ENCODE data around the gene PNPLA6.

Gene PNPLA6

DNA sequence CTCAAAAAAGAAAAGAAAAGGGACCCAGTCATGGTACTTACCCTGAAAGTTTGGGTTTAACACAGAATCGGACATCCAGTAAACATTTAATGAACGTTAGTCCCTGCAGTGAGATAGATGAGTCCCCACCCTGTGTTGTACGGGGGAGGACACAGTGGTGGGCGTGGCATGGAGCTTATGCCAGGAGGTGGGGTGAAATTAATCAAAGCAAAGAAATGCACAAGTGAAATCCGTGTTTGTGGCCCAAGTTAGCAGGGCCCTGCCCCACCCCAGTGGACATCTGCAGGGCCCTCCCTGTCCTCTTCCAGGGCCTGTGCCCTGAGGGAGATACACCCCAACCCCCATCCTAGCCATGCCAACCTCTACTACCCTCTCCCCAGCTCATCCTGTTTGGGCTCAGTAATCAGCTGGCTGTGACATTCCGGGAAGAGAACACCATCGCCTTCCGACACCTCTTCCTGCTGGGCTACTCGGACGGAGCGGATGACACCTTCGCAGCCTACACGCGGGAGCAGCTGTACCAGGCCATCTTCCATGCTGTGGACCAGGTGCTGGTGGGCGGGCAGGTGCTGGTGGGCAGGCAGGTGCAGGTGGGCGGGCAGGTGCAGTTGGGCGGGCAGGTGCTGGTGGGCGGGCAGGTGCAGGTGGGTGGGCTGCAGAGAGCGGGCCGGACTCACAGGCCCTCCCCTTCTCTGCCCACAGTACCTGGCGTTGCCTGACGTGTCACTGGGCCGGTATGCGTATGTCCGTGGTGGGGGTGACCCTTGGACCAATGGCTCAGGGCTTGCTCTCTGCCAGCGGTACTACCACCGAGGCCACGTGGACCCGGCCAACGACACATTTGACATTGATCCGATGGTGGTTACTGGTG, 9.2 kb upstream of the PNPLA6 start:
- no peak overlapping the region for H3K4me3 ChIP-seq (replicated peaks; ENCODE audit: low read depth, low read length)
- no peak for DNase-seq (ENCODE audit: low read depth)
- TF ChIP-seq, protein P1, sequence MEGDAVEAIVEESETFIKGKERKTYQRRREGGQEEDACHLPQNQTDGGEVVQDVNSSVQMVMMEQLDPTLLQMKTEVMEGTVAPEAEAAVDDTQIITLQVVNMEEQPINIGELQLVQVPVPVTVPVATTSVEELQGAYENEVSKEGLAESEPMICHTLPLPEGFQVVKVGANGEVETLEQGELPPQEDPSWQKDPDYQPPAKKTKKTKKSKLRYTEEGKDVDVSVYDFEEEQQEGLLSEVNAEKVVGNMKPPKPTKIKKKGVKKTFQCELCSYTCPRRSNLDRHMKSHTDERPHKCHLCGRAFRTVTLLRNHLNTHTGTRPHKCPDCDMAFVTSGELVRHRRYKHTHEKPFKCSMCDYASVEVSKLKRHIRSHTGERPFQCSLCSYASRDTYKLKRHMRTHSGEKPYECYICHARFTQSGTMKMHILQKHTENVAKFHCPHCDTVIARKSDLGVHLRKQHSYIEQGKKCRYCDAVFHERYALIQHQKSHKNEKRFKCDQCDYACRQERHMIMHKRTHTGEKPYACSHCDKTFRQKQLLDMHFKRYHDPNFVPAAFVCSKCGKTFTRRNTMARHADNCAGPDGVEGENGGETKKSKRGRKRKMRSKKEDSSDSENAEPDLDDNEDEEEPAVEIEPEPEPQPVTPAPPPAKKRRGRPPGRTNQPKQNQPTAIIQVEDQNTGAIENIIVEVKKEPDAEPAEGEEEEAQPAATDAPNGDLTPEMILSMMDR (IDR thresholded peaks at IDR 0.05; ENCODE audit: low read length, missing control alignments) = no peak

DNA sequence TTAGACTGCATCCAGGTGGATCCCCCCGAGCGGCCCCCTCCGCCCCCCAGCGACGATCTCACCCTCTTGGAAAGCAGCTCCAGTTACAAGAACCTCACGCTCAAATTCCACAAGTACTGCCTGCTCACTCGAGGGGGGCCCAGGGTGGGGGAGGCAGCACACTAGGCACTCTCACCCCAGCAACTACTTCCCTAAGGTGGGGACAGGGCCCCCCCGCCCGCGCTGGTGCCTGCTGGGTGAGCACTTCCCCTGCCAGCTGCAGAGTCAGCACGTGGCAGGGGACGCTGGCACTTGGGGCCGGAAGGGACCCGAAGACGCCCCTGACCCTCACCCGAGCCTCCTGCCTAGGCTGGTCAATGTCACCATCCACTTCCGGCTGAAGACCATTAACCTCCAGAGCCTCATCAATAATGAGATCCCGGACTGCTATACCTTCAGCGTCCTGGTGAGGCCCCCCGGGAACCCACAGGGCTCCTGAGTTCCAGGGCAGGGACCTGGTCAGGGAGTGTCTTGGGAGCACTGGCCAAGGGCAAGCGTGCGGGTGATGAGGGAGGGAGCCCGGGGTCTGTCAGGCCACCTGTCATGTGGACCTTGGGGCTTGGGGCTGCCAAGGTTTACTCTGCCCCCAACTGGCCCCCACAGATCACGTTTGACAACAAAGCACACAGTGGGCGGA, 7.9 kb upstream of the PNPLA6 start:
- DNase-seq (ENCODE audit: low read depth) = no peak
- TF ChIP-seq, protein P1 (IDR thresholded peaks at IDR 0.05; ENCODE audit: low read length, missing control alignments) = no peak
- H3K4me3 ChIP-seq (replicated peaks; ENCODE audit: low read depth, low read length) = no peak overlapping the region

DNA sequence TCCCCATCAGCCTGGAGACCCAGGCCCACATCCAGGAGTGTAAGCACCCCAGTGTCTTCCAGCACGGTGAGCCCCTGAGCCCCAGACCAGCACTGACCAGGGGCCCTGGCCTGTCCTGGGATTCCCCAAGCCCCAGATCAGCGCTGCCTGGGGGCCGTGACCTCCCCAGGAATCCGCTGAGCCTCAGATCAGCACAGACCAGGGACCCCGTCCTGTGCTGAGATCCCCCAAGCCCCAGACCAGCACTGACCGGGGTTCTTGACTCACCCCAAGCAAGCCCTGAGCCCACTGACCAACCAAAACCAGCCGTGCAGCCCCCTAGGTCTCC, 7.4 kb upstream of the PNPLA6 start:
- no peak for DNase-seq (ENCODE audit: low read depth)
- H3K4me3 ChIP-seq (replicated peaks; ENCODE audit: low read depth, low read length) = no peak overlapping the region
- TF ChIP-seq, protein P1 (IDR thresholded peaks at IDR 0.05; ENCODE audit: low read length, missing control alignments) = no peak

DNA sequence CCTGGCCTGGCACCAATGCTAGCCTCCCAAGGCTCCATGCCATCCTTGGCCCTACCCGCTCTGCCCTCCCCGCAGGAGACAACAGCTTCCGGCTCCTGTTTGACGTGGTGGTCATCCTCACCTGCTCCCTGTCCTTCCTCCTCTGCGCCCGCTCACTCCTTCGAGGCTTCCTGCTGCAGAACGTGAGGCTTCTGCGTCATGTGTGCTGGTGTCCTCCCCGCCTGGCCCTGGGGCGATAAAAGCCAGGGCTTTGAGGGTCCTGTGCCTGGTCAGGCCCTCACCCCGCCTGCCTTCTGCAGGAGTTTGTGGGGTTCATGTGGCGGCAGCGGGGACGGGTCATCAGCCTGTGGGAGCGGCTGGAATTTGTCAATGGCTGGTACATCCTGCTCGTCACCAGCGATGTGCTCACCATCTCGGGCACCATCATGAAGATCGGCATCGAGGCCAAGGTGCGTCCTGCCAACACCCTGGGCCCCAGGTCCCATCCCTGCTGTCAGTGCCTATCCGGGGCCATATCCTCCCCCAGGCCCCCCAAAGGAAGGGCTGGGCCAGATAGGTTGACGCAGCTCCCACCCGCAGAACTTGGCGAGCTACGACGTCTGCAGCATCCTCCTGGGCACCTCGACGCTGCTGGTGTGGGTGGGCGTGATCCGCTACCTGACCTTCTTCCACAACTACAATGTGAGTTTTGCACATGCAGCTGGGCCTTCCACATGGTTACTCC, 6.8 kb upstream of the PNPLA6 start:
- DNase-seq (ENCODE audit: low read depth) = no peak
- TF ChIP-seq, protein P1 (IDR thresholded peaks at IDR 0.05; ENCODE audit: low read length, missing control alignments) = no peak

DNA sequence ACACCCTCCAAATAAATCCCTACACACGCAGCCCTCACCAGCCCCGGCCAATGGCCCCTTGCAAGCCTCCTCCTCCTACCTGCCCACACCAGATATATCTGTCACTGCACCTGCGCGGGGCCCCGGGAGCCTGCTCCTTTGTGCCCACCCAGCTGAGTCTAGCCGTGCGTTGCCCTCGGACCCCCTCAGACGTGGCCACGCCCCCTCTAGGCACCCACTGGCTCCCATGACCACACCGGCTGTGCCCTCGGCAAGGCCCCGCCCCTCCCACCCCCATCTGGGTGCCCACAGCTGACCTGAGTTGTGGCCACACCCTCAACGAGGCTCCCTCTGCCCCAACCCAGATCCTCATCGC, 6.3 kb upstream of the PNPLA6 start:
- DNase-seq (ENCODE audit: low read depth) = no peak
- no peak overlapping the region for H3K4me3 ChIP-seq (replicated peaks; ENCODE audit: low read depth, low read length)
- TF ChIP-seq, protein P1 (IDR thresholded peaks at IDR 0.05; ENCODE audit: low read length, missing control alignments) = no peak

More for the DNA sequence above, 6.8 kb upstream of the PNPLA6 start:
- H3K4me3 ChIP-seq (replicated peaks; ENCODE audit: low read depth, low read length) = no peak overlapping the region

DNA sequence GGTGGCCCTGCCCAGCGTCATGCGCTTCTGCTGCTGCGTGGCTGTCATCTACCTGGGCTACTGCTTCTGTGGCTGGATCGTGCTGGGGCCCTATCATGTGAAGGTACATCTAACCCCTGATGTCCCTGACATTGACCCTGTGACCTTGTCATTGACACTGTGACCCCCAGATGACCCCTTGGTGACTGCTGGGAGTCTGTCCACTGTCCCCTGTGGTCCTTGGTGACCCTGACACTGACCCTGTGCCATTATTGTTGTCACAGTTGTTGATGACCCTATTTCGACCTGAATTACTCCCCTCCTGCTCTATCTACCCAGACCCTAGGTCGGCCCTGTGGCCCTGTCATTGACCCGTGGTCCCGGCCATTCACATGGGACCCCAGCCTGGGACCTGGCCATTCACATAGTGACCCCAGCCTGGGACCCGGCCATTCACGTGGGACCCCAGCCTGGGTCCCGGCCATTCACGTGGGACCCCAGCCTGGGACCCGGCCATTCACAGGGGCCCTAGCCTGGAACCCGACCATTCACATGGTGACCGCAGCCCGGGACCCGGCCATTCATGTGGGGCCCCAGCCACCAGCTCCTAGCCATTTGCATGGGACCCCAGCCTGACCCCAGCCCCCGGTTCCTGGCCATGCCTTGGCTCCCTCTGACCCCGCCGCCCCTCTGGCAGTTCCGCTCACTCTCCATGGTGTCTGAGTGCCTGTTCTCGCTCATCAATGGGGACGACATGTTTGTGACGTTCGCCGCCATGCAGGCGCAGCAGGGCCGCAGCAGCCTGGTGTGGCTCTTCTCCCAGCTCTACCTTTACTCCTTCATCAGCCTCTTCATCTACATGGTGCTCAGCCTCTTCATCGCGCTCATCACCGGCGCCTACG, 5.7 kb upstream of the PNPLA6 start:
- DNase-seq (ENCODE audit: low read depth) = no peak
- H3K4me3 ChIP-seq (replicated peaks; ENCODE audit: low read depth, low read length) = no peak overlapping the region
- TF ChIP-seq, protein P1 (IDR thresholded peaks at IDR 0.05; ENCODE audit: low read length, missing control alignments) = no peak
